Cardiac fibroblast (primary cell): Measurements from ENCODE around the gene JRKL.

Source experiments
- DNase-seq, 2 donors: peaks; one replicate each; pipeline versions ENCODE4 v3.0.0 to v3.0.0-alpha.2; 2010; ENCODE audit warnings: low read depth in 2 of 2
- H3K4me3 ChIP-seq, 2 donors: replicated peaks in 1 of 2; 1 replicate in 1 of 2; 2 replicates in 1 of 2; pipeline ENCODE4 v1.5.1; 2011; ENCODE audit warnings: low read depth in 2 of 2, low read length in 2 of 2, mild to moderate bottlenecking in 2 of 2, moderate library complexity in 1 of 2
- TF ChIP-seq, protein P1 (sequence below): IDR thresholded peaks from one replicate; pipeline ENCODE4 v1.5.1; 2011; ENCODE audit warnings: low read depth, mild to moderate bottlenecking, low read length, inconsistent platforms

Gene JRKL

DNA sequence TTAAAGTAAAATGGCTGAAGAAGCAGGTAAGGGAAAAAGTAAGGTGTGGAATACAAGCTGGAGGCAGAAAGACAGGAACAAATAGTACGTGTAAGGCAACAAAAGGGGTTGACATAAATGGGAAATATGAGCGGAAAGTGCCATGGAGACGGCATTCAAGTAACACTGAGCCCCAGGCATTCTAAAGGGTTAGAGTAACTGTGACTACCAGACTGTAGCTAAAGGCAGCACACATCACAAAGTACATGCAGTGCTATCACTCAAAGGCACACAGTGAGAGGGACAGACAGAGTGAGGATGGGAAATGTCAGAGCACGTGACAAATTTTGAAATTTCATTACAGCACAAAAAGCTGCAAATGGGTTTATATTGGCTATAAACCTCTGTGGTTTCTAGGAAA is 33.0 kb upstream of the JRKL start:
- no peak for DNase-seq
- no peak overlapping the region for H3K4me3 ChIP-seq
- TF ChIP-seq, protein P1, sequence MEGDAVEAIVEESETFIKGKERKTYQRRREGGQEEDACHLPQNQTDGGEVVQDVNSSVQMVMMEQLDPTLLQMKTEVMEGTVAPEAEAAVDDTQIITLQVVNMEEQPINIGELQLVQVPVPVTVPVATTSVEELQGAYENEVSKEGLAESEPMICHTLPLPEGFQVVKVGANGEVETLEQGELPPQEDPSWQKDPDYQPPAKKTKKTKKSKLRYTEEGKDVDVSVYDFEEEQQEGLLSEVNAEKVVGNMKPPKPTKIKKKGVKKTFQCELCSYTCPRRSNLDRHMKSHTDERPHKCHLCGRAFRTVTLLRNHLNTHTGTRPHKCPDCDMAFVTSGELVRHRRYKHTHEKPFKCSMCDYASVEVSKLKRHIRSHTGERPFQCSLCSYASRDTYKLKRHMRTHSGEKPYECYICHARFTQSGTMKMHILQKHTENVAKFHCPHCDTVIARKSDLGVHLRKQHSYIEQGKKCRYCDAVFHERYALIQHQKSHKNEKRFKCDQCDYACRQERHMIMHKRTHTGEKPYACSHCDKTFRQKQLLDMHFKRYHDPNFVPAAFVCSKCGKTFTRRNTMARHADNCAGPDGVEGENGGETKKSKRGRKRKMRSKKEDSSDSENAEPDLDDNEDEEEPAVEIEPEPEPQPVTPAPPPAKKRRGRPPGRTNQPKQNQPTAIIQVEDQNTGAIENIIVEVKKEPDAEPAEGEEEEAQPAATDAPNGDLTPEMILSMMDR, result no peak

DNA sequence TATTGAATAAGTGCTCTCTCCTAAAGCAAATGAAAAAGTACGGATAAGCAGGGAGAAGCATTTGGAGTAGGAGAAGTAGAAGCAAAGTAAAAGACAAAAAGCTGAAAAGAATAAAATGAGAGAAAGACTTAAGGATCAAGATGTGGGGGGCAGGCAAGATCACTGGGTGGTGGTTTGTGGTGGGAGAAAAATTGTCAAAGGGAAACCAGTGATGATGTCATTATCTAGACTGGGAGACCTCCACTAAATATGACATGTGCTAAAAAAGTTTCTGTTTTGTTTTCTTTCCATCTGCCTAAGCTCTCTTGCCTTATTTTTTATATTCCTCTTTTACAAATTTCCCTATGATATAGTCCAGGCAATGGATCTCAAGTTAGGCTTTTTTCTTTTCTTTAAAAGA is 32.0 kb upstream of the JRKL start:
- H3K4me3 ChIP-seq, result no peak overlapping the region
- TF ChIP-seq, protein P1, result no peak
- no peak for DNase-seq

DNA sequence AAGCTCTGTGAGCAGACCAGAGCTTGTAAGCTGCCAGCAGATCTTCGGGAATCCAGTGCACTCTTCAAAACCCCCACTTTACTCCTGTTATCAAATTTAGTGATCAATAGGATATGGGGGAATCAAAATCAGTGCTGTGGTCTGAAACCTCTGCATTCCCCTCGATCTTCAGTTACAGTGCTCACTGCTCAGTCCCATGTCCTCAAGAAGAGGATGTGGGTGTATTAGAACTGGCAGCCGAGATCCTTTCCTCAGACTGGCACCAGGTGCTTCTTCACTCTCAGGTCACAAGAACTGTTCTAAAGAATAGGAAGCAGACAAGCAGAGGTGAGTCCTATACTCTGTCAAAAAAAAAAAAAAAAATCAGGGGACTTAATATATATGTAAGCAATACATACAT is 31.5 kb upstream of the JRKL start:
- no peak for DNase-seq
- H3K4me3 ChIP-seq, result no peak overlapping the region
- TF ChIP-seq, protein P1, result no peak

DNA sequence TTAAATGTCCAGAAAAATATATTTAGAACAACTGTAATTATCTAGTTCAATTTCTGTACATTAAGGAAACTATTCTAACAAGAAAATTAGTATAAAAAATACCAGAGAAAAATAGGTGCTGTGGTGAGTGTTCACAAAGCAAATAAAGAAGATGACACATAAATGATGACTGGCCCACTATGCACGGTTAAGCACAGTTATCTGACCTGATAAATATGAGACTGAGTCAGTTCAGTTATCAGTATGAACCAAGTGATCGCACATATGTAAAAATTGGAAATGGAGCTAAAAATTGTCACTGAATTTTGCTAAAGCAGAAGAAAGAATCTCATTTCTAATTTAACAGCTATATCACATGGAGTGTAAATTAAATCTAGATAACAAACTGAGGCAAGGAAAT is 28.0 kb upstream of the JRKL start:
- TF ChIP-seq, protein P1, result no peak
- peak in 1 of 2 donors; percentile 41 for DNase-seq
- H3K4me3 ChIP-seq, result no peak overlapping the region

DNA sequence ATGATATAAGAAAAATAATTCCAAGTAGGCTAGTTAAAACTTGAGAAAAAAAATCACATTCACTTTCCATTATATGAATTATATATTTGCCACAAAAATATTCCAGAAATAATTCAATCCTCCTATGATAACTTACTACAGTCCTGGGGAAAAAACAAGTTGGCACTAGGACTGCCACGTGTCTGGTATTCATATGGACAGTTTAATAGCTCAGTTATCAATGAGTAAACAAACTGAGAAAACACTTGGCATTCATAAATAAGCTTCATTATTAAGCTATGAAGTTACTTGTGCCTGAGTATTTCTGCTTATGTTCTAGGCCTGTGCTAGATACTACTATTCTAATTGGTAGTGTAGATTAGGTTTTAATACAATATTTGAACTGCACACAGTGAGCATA is 24.3 kb upstream of the JRKL start:
- no peak for DNase-seq
- TF ChIP-seq, protein P1, result no peak
- H3K4me3 ChIP-seq, result no peak overlapping the region

DNA sequence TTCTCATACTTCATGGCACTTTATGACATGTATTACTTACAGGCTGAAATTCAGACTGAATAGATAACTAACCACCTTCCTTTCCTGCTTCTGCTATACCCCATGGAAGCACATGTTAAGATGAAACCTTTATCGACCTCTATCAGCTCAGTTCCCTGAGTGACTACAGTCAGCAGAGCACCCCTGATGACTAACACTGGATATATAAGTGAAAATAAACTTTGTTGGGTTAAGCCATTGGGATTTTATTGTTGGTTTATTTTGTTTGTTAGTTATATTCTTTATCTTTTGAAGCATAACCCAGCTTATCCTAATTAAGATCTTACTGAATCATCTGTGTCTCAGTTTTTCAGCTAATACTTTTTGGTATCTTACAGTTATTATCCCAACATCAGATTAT is 23.8 kb upstream of the JRKL start:
- no peak for DNase-seq

DNA sequence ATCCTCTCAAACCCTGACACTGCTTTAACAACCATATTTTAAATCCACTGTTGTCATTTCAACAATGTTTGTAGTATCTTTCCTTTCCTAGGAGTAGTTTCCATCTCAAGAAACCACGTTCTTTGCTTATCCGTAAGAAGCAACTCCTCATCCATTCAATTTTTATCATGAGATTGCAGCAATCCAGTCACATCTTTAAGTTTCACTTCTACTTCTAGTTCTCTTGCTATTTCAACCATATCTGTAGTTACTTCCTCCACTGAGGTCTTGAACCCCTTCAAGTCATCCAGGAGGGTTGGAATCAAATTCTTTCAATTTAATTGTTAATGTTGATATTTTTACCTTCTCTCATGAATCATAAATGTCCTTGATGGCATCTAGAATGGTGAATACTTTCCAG is 22.5 kb upstream of the JRKL start:
- DNase-seq, result no peak
- no peak overlapping the region for H3K4me3 ChIP-seq
- TF ChIP-seq, protein P1, result no peak

More for the DNA sequence above, 23.8 kb upstream of the JRKL start:
- TF ChIP-seq, protein P1, result no peak
- no peak overlapping the region for H3K4me3 ChIP-seq
